ENCODE results near the gene SMIM15.
"Not testable (repeated sequence)": the region's sequence is repeated elsewhere in the genome, so short reads cannot be mapped to it uniquely, and the experiment has no call there.

SMIM15 gene

GRCh38 chr5:61162010-61162831, at the start of gene SMIM15:
TSS of gene SMIM15 (minus strand) at chr5:61162468. CDS start at chr5:61160171, 2,297 bp downstream.
- DNase-seq, result peak; percentile 86 to 87

- DNase-seq, result no peak
These were observed 45.6 kb upstream of the SMIM15 start for GRCh38 chr5:61207884-61208283.

- DNase-seq, result no peak
These were observed 42.7 kb upstream of the SMIM15 start for GRCh38 chr5:61205013-61205412.

- no peak for DNase-seq
These were observed 39.9 kb upstream of the SMIM15 start for GRCh38 chr5:61202213-61202612.

- DNase-seq, result no peak
These were observed 38.4 kb upstream of the SMIM15 start for GRCh38 chr5:61200582-61201155.

- no peak for DNase-seq
These were observed 36.3 kb upstream of the SMIM15 start for GRCh38 chr5:61198606-61199005.

GRCh38 chr5:61187826-61188225, 25.6 kb upstream of the SMIM15 start:
- not testable (repeated sequence) for DNase-seq

- not testable (repeated sequence) for DNase-seq
These were observed 25.1 kb upstream of the SMIM15 start for GRCh38 chr5:61187352-61187751.

GRCh38 chr5:61186634-61187033, 24.4 kb upstream of the SMIM15 start:
- no peak for DNase-seq

GRCh38 chr5:61184708-61185107, 22.4 kb upstream of the SMIM15 start:
- no peak for DNase-seq

GRCh38 chr5:61183538-61183937, 21.3 kb upstream of the SMIM15 start:
- no peak for DNase-seq

GRCh38 chr5:61182449-61182848, 20.2 kb upstream of the SMIM15 start:
- DNase-seq, result no peak

GRCh38 chr5:61180886-61181285, 18.6 kb upstream of the SMIM15 start:
- DNase-seq, result no peak

- no peak for DNase-seq
These were observed 16.4 kb upstream of the SMIM15 start for GRCh38 chr5:61178702-61179101.

GRCh38 chr5:61177716-61178115, 15.4 kb upstream of the SMIM15 start:
- no peak for DNase-seq

- DNase-seq, result no peak
These were observed 14.8 kb upstream of the SMIM15 start for GRCh38 chr5:61177070-61177469.

GRCh38 chr5:61176631-61177030, 14.4 kb upstream of the SMIM15 start:
- no peak for DNase-seq

- DNase-seq, result no peak
These were observed 9.2 kb upstream of the SMIM15 start for GRCh38 chr5:61171479-61171878.

GRCh38 chr5:61168951-61169350, 6.7 kb upstream of the SMIM15 start:
- DNase-seq, result no peak

- DNase-seq, result peak in 1 of 2 experiments; percentile 62
These were observed 5.1 kb upstream of the SMIM15 start for GRCh38 chr5:61167382-61167781.

- no peak for DNase-seq
These were observed 1.6 kb upstream of the SMIM15 start for GRCh38 chr5:61163905-61164304.

GRCh38 chr5:61162832-61163567, 732 bp upstream of the SMIM15 start:
- DNase-seq, result peak in 1 of 2 experiments; percentile 54

GRCh38 chr5:61160497-61160896, 1.8 kb downstream of the SMIM15 start:
- DNase-seq, result no peak

- DNase-seq, result no peak
These were observed 2.4 kb downstream of the SMIM15 start for GRCh38 chr5:61159836-61160235.

Data from SW 1271 (cell line).